SU-DHL-6 (cell line): Measurements from ENCODE around the gene WWTR1.

Experiments used
- H2AFZ ChIP-seq: fragments of 200-600 bp; sonication (generic); 2 replicates; pipeline ENCODE4 v1.6.1; 2014; ENCODE audit warnings: low read depth, mild to moderate bottlenecking, moderate library complexity, mixed read lengths, antibody characterized with exemption, low read length; ENCODE audit not compliant: severe bottlenecking
- H3F3A ChIP-seq: fragments of 200-600 bp; shearing (Covaris generic); 2 replicates; pipeline ENCODE4 v1.6.0; 2016; ENCODE audit warnings: antibody characterized with exemption, mild to moderate bottlenecking; ENCODE audit not compliant: insufficient read depth
- H3K27ac ChIP-seq: fragments of 200-600 bp; sonication (generic); 2 replicates; pipeline ENCODE4 v1.5.1; 2016; ENCODE audit warnings: low read depth, mild to moderate bottlenecking, low read length, moderate library complexity, mixed read lengths
- H3K27me3 ChIP-seq: fragments of 200-600 bp; sonication (generic), shearing (Covaris generic); 2 replicates; pipeline ENCODE4 v1.6.0; 2014; ENCODE audit warnings: mild to moderate bottlenecking, low read length
- H3K36me3 ChIP-seq: fragments of 200-600 bp; sonication (generic); 2 replicates; pipeline ENCODE4 v1.6.1; 2014; ENCODE audit warnings: mild to moderate bottlenecking, low read length, mixed read lengths
- H3K4me2 ChIP-seq: fragments of 300-600, 200-600 bp; shearing (Covaris generic), sonication (generic); 2 replicates; pipeline ENCODE4 v1.6.0; 2014; ENCODE audit warnings: low read length, low read depth, mild to moderate bottlenecking; ENCODE audit not compliant: poor library complexity, severe bottlenecking
- H3K4me3 ChIP-seq: fragments of 200-600 bp; sonication (generic); 2 replicates; pipeline ENCODE4 v1.5.1; 2014; ENCODE audit warnings: antibody characterized with exemption, low read length, mild to moderate bottlenecking, mixed read lengths; ENCODE audit not compliant: insufficient read depth, poor library complexity, severe bottlenecking
- H3K79me2 ChIP-seq: fragments of 200-600 bp; sonication (generic); 2 replicates; pipeline ENCODE4 v1.6.1; 2014; ENCODE audit warnings: mild to moderate bottlenecking, low read length, moderate library complexity; ENCODE audit not compliant: insufficient read depth
- H3K9ac ChIP-seq: fragments of 200-600 bp; sonication (generic); 2 replicates; pipeline ENCODE4 v1.7.0; 2014; ENCODE audit warnings: mild to moderate bottlenecking, low read length
- H3K9me2 ChIP-seq: fragments of 200-600 bp; sonication (generic); replicated peaks from 2 replicates; pipeline ENCODE4 v1.6.1; 2014; ENCODE audit warnings: low read length; ENCODE audit not compliant: insufficient read depth
- H3K9me3 ChIP-seq: fragments of 200-600 bp; sonication (generic); 2 replicates; pipeline ENCODE4 v1.6.1; 2014; ENCODE audit warnings: low read length, mixed read lengths; ENCODE audit not compliant: insufficient read depth
- H4K20me1 ChIP-seq: fragments of 200-600 bp; sonication (generic); 2 replicates; pipeline ENCODE4 v1.6.1; 2014; ENCODE audit warnings: low read depth, mild to moderate bottlenecking, antibody characterized with exemption, low read length, moderate library complexity, mixed read lengths
- CTCF ChIP-seq: fragments of 200-600 bp; sonication (generic); IDR thresholded peaks from one replicate; pipeline ENCODE4 v1.5.1; 2017; ENCODE audit warnings: antibody characterized with exemption, mild to moderate bottlenecking, low read length, moderate library complexity; ENCODE audit not compliant: insufficient read depth, poor library complexity, severe bottlenecking
- EZH2phosphoT487 ChIP-seq: fragments of 200-600 bp; sonication (generic), shearing (Covaris generic); conservative IDR thresholded peaks from 2 replicates; pipeline ENCODE4 v1.6.1; 2018; ENCODE audit warnings: mild to moderate bottlenecking, antibody characterized with exemption, low read length, moderate library complexity, mixed read lengths

Gene WWTR1

GRCh38 chr3:149647812-149648211, 10.0 kb downstream of the WWTR1 start:
- H3K27me3 ChIP-seq = no peaks in the 10 kb centered on the region
- H2AFZ ChIP-seq = no peak overlapping the region
- H4K20me1 ChIP-seq = no peaks in the 10 kb centered on the region
- H3K9ac ChIP-seq = no peak overlapping the region
- no peak overlapping the region for H3K27ac ChIP-seq
- H3F3A ChIP-seq = no peaks in the 10 kb centered on the region
- H3K9me2 ChIP-seq = no peaks in the 10 kb centered on the region
- no peak overlapping the region for H3K4me3 ChIP-seq
- no peaks in the 10 kb centered on the region for H3K79me2 ChIP-seq
- H3K4me2 ChIP-seq = no peak overlapping the region
- H3K9me3 ChIP-seq = no peaks in the 10 kb centered on the region
- TF ChIP-seq CTCF = no peak
- TF ChIP-seq EZH2phosphoT487 = no peak
- H3K36me3 ChIP-seq = no peaks in the 10 kb centered on the region

GRCh38 chr3:149647285-149647684, 10.5 kb downstream of the WWTR1 start:
- H3K27ac ChIP-seq = no peak overlapping the region
- no peaks in the 10 kb centered on the region for H3K27me3 ChIP-seq
- H3K9me3 ChIP-seq = no peaks in the 10 kb centered on the region
- no peak for TF ChIP-seq CTCF
- no peak for TF ChIP-seq EZH2phosphoT487
- H3F3A ChIP-seq = no peaks in the 10 kb centered on the region
- H3K4me3 ChIP-seq = no peak overlapping the region
- no peak overlapping the region for H3K4me2 ChIP-seq
- H3K9ac ChIP-seq = no peak overlapping the region
- no peaks in the 10 kb centered on the region for H3K36me3 ChIP-seq
- no peaks in the 10 kb centered on the region for H3K9me2 ChIP-seq
- no peaks in the 10 kb centered on the region for H4K20me1 ChIP-seq
- no peaks in the 10 kb centered on the region for H3K79me2 ChIP-seq
- H2AFZ ChIP-seq = no peak overlapping the region

- H3K79me2 ChIP-seq = no peaks in the 10 kb centered on the region
- no peak overlapping the region for H2AFZ ChIP-seq
- no peaks in the 10 kb centered on the region for H3K27me3 ChIP-seq
- H3K9ac ChIP-seq = no peak overlapping the region
- TF ChIP-seq CTCF = no peak
- no peak for TF ChIP-seq EZH2phosphoT487
- no peak overlapping the region for H3K4me2 ChIP-seq
- no peaks in the 10 kb centered on the region for H3K9me2 ChIP-seq
- H3K27ac ChIP-seq = no peak overlapping the region
- no peaks in the 10 kb centered on the region for H3K9me3 ChIP-seq
- H3K36me3 ChIP-seq = no peaks in the 10 kb centered on the region
- no peak overlapping the region for H3K4me3 ChIP-seq
- no peaks in the 10 kb centered on the region for H4K20me1 ChIP-seq
- no peaks in the 10 kb centered on the region for H3F3A ChIP-seq
Observed at GRCh38 chr3:149646181-149646766, 11.6 kb downstream of the WWTR1 start.
